GM19023 (cell line): ENCODE measurements around the gene DNAH17.

ENCODE experiments used
- ATAC-seq: cut with Tn5 transposase; IDR thresholded peaks from one replicate; pipeline ENCODE4 v1.9.1; 2021; ENCODE audit warnings: mild to moderate bottlenecking, moderate library complexity; ENCODE audit not compliant: unreplicated experiment

The DNAH17 gene

GRCh38 chr17:78399693-78400144, 177.5 kb downstream of the DNAH17 start:
- ATAC-seq, result no peak

GRCh38 chr17:78399028-78399692, 178.0 kb downstream of the DNAH17 start:
- ATAC-seq, result no peak

- ATAC-seq, result no peak
These were observed 178.8 kb downstream of the DNAH17 start for GRCh38 chr17:78398390-78398789.

GRCh38 chr17:78397681-78398101, 179.5 kb downstream of the DNAH17 start:
- no peak for ATAC-seq

- no peak for ATAC-seq
These were observed 180.5 kb downstream of the DNAH17 start for GRCh38 chr17:78396441-78397337.

GRCh38 chr17:78395155-78395554, 182.0 kb downstream of the DNAH17 start:
- ATAC-seq, result no peak

GRCh38 chr17:78394209-78394608, 183.0 kb downstream of the DNAH17 start:
- ATAC-seq, result no peak

GRCh38 chr17:78393575-78393974, 183.6 kb downstream of the DNAH17 start:
- no peak for ATAC-seq

- ATAC-seq, result no peak
These were observed 184.9 kb downstream of the DNAH17 start for GRCh38 chr17:78392295-78392694.

GRCh38 chr17:78391843-78392242, 185.4 kb downstream of the DNAH17 start:
- ATAC-seq, result no peak

- no peak for ATAC-seq
These were observed 186.2 kb downstream of the DNAH17 start for GRCh38 chr17:78391051-78391431.

GRCh38 chr17:78390241-78391050, 186.8 kb downstream of the DNAH17 start:
- ATAC-seq, result no peak

- no peak for ATAC-seq
These were observed 188.9 kb downstream of the DNAH17 start for GRCh38 chr17:78387977-78388941.

- ATAC-seq, result peak; percentile 4
These were observed 192.6 kb downstream of the DNAH17 start for GRCh38 chr17:78384479-78385175.

GRCh38 chr17:78383725-78384471, 193.3 kb downstream of the DNAH17 start:
- peak; percentile 42 for ATAC-seq

GRCh38 chr17:78381601-78382232, 195.5 kb downstream of the DNAH17 start:
- ATAC-seq, result no peak

- ATAC-seq, result no peak
These were observed 196.8 kb downstream of the DNAH17 start for GRCh38 chr17:78380370-78380769.

- no peak for ATAC-seq
These were observed 198.1 kb downstream of the DNAH17 start for GRCh38 chr17:78379131-78379491.
